Urothelium cell line (cell line): ENCODE results near the gene ABCD4.

Source experiments
- DNase-seq: peaks from one replicate; pipeline ENCODE4 v3.0.0; 2011; ENCODE audit warnings: low spot score, mixed read lengths
- FAIRE-seq: peaks from 2 replicates; lab custom pipeline; 2011; peaks lifted over from hg19 to GRCh38; lab: Jason Lieb, UNC

ABCD4 gene

DNA sequence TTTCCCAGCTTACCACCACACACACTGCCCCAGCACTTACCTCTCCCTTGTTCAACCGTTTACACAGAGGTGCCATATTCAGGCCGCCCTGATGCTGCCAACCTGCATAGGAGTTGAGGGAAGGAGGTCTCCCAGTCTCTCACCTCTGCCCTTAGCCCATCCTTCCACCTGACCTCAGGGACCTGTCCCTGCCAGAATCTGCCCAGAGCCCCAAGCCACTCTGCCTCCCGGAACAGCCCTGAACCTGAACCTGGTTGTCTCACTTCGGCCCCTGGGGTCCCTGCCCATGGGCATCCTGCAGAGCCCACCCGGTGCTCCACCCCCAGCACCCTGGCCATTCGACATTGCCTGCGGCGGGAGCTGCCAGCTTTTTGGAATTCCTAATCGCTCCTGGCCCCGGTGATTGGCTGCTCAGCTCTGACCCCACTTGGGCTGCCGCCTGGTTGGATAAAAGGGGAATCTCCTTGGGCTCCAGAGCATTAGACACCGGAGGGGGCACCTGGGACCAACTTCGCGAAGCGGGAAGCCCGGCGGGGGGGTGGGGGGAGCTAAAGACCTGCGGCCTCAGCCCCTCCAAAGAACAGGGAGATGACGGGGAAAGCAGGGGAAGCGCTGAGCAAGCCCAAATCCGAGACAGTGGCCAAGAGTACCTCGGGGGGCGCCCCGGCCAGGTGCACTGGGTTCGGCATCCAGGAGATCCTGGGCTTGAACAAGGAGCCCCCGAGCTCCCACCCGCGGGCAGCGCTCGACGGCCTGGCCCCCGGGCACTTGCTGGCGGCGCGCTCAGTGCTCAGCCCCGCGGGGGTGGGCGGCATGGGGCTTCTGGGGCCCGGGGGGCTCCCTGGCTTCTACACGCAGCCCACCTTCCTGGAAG is 63.5 kb downstream of the ABCD4 start, which contains the start of gene VSX2:
TSS of gene VSX2 (plus strand) at position 476 of the 874 bp plus-strand sequence. CDS start at position 589, 113 bp downstream.
- DNase-seq: no peak

DNA sequence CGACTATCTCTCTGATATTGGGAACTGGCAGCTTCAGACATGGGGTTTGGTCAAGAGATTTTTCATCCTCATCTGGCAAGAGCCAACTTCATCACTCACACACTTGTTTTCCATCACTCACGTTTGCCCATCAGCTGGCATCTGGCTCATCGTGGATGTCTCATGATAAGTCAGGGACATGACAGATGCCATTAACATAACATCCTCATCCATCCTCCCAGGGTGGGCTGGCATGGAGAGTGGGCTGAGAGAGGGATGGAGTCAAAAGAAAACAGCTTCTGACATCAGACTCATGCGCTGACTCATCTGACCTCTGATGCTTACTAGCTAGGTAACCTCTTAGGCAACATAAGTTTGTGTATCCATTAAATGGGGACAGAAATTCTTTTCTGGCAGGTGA is 65.3 kb downstream of the ABCD4 start:
- FAIRE-seq: peak; percentile 58

More for the DNA sequence above, 63.5 kb downstream of the ABCD4 start, which contains the start of gene VSX2:
- FAIRE-seq: no peak

More for the DNA sequence above, 65.3 kb downstream of the ABCD4 start:
- DNase-seq: no peak
